Esophagus squamous epithelium (tissue), 5 donors: ENCODE results near the gene CHI3L2. TPM values are rescaled to one million over a fixed set of nuclear protein-coding genes. Genes with fewer than 3 reads are reported as not detected.
A peak's percentile ranks its signal among the peaks of the same experiment; 100 is the strongest.
"Not testable (repeated sequence)": the region's sequence is repeated elsewhere in the genome, so short reads cannot be mapped to it uniquely, and the experiment has no call there.

ENCODE experiments used
- DNase-seq: peaks from one replicate; lab custom pipeline; 2025; lab: John Stamatoyannopoulos, UW
- H3K27ac ChIP-seq, 4 donors: fragments of 200-600 bp; sonication (generic); one replicate each; pipeline ENCODE4 v1.5.1; 2016 to 2019; ENCODE audit warnings: mild to moderate bottlenecking in 1 of 4
- H3K27me3 ChIP-seq, 4 donors: fragments of 200-600 bp; sonication (generic); 1 replicate in 3 of 4; 2 replicates in 1 of 4; pipeline versions ENCODE4 v1.5.1 to v1.6.0; 2017 to 2021; ENCODE audit warnings: antibody characterized with exemption in 1 of 4
- H3K36me3 ChIP-seq, 3 donors: fragments of 200-600 bp; sonication (generic); one replicate each; pipeline ENCODE4 v1.5.1; 2016 to 2019
- H3K4me1 ChIP-seq, 3 donors: fragments of 200-600 bp; sonication (generic); one replicate each; pipeline ENCODE4 v1.5.1; 2017 to 2019
- H3K4me3 ChIP-seq, 4 donors: fragments of 200-600 bp; sonication (generic); 1 replicate in 3 of 4; 2 replicates in 1 of 4; pipeline ENCODE4 v1.5.1; 2016 to 2019; ENCODE audit warnings: mild to moderate bottlenecking in 2 of 4, moderate library complexity in 1 of 4
- H3K9me3 ChIP-seq, 3 donors: fragments of 200-600 bp; sonication (generic); one replicate each; pipeline ENCODE4 v1.5.1; 2016 to 2019
- CTCF ChIP-seq, 6 experiments: fragments of 450-650 bp in 4 of 6; fragments of 200-600 bp in 2 of 6; sonication (generic) in 2 of 6; IDR thresholded peaks; one replicate each; pipeline ENCODE4 v1.5.1; 2016 to 2019; ENCODE audit warnings: antibody characterized with exemption in 6 of 6, mild to moderate bottlenecking in 4 of 6, moderate library complexity in 4 of 6
- POLR2A ChIP-seq, 4 donors: fragments of 450-650 bp; IDR thresholded peaks; one replicate each; pipeline ENCODE4 v1.6.1; 2017; ENCODE audit warnings: antibody characterized with exemption in 4 of 4, mild to moderate bottlenecking in 4 of 4, moderate library complexity in 3 of 4
- WGBS, 2 donors: methylation state at CpG; one replicate each; pipeline ENCODE4 v1.1.5; 2018; 5-methylcytosine and 5-hydroxymethylcytosine counted together
- intact Hi-C: fragments of 100-400 bp; cut with DNase I; formaldehyde crosslinking; loops from one replicate; pipeline ENCODE4 v1.15.0; 2022
- total RNA-seq, 4 donors: library from RNA; depleted of rRNA; stranded (reverse); fragments of >200 nt; gene quantifications; one replicate each; pipeline ENCODE4 v1.1.0, GENCODE V29; 2016
- donor health status: DM: yes; HTN: yes; CAD: no.

Gene CHI3L2
- total RNA-seq, 4 donors from 2014 or later = 0.57 to 42.4 (median 1.8) TPM

- peaks cover 0 to 50% (median 11%) of the 10 kb centered on the region in 3 donors for H3K4me1 ChIP-seq
- H3K27ac ChIP-seq = no peak overlapping the region
- intact Hi-C loops = no loop called here
- H3K36me3 ChIP-seq = no peaks in the 10 kb centered on the region
- 57 to 62% methylated on average over 6 of the region's 6 CpGs for WGBS, 2 donors
- H3K4me3 ChIP-seq = no peak overlapping the region
- H3K27me3 ChIP-seq = no peaks in the 10 kb centered on the region
- TF ChIP-seq POLR2A (IDR thresholded peaks at IDR 0.05) (no peak), CTCF (IDR thresholded peaks at IDR 0.05) (no peak)
- no peak for DNase-seq
- H3K9me3 ChIP-seq = no peaks in the 10 kb centered on the region
Measured at GRCh38 chr1:111214074-111214801, 13.3 kb upstream of the CHI3L2 start.

GRCh38 chr1:111214884-111215283 is 12.6 kb upstream of the CHI3L2 start:
- Histone ChIP-seq H3K27ac (peak overlapping the region in 2 of 4 donors; percentile 46 to 51), H3K27me3 (no peaks in the 10 kb centered on the region), H3K9me3 (no peaks in the 10 kb centered on the region), H3K4me1 (peaks cover 0 to 44% (median 11%) of the 10 kb centered on the region in 3 donors), H3K36me3 (no peaks in the 10 kb centered on the region), H3K4me3 (no peak overlapping the region)
- DNase-seq = no peak
- 68 to 74% methylated on average over 7 of the region's 7 CpGs for WGBS, 2 donors
- intact Hi-C loops = no loop called here
- TF ChIP-seq CTCF (IDR thresholded peaks at IDR 0.05) = no peak
- TF ChIP-seq POLR2A (IDR thresholded peaks at IDR 0.05) = no peak

GRCh38 chr1:111215285-111215684 is 12.2 kb upstream of the CHI3L2 start:
- 65 to 89% methylated on average over 2 of the region's 2 CpGs for WGBS, 2 donors
- H3K27me3 ChIP-seq, H3K9me3 ChIP-seq, intact Hi-C loops, H3K4me3 ChIP-seq, DNase-seq, H3K36me3 ChIP-seq: not testable (repeated sequence)
- Histone ChIP-seq H3K4me1 (peaks cover 0 to 44% (median 11%) of the 10 kb centered on the region in 3 donors), H3K27ac (peak overlapping the region in 2 of 4 donors; percentile 46 to 51)

- WGBS, 2 donors = 77 to 85% methylated on average over 5 of the region's 5 CpGs
- Histone ChIP-seq H3K36me3 (no peaks in the 10 kb centered on the region), H3K9me3 (no peaks in the 10 kb centered on the region), H3K4me1 (peaks cover 5 to 58% (median 16%) of the 10 kb centered on the region in 3 donors), H3K27ac (peak overlapping the region in 1 of 4 donors; percentile 44), H3K4me3 (no peak overlapping the region), H3K27me3 (no peaks in the 10 kb centered on the region)
- no peak for DNase-seq
- TF ChIP-seq POLR2A (IDR thresholded peaks at IDR 0.05) = no peak
- no peak for TF ChIP-seq CTCF (IDR thresholded peaks at IDR 0.05)
- intact Hi-C loops = no loop called here
Measured at GRCh38 chr1:111216751-111217150, 10.8 kb upstream of the CHI3L2 start.

GRCh38 chr1:111217183-111217910 is 10.2 kb upstream of the CHI3L2 start:
- no peak for DNase-seq
- H3K27ac ChIP-seq = peak overlapping the region in 1 of 4 donors; percentile 11
- no peak overlapping the region for H3K4me3 ChIP-seq
- H3K36me3 ChIP-seq = no peaks in the 10 kb centered on the region
- TF ChIP-seq POLR2A (IDR thresholded peaks at IDR 0.05) (peak in 1 of 4 donors; percentile 23), CTCF (IDR thresholded peaks at IDR 0.05) (no peak)
- H3K9me3 ChIP-seq = no peaks in the 10 kb centered on the region
- H3K27me3 ChIP-seq = no peaks in the 10 kb centered on the region
- peaks cover 9 to 64% (median 19%) of the 10 kb centered on the region in 3 donors for H3K4me1 ChIP-seq
- intact Hi-C loops = no loop called here
- WGBS, 2 donors = 66 to 68% methylated on average over 5 of the region's 5 CpGs
